GM18499 (cell line): Measurements from ENCODE around the gene CLIP2.
"Not testable (repeated sequence)": the region's sequence is repeated elsewhere in the genome, so short reads cannot be mapped to it uniquely, and the experiment has no call there.

Source experiments
- ATAC-seq: cut with Tn5 transposase; IDR thresholded peaks from one replicate; pipeline ENCODE4 v1.9.1; 2021; ENCODE audit warnings: moderate number of reproducible peaks; ENCODE audit not compliant: insufficient read depth, unreplicated experiment

CLIP2 gene

GRCh38 chr7:74364061-74364460 lies 74.9 kb downstream of the CLIP2 start:
- ATAC-seq: no peak

GRCh38 chr7:74365322-74366022 lies 76.3 kb downstream of the CLIP2 start:
- ATAC-seq: no peak

- no peak for ATAC-seq
Observed at GRCh38 chr7:74371381-74372341, 82.5 kb downstream of the CLIP2 start.

GRCh38 chr7:74372511-74373111 lies 83.4 kb downstream of the CLIP2 start:
- ATAC-seq: no peak

- ATAC-seq: no peak
Observed at GRCh38 chr7:74373536-74373935, 84.3 kb downstream of the CLIP2 start.

- no peak for ATAC-seq
Observed at GRCh38 chr7:74375726-74376220, 86.6 kb downstream of the CLIP2 start.

GRCh38 chr7:74376256-74377036 lies 87.2 kb downstream of the CLIP2 start:
- no peak for ATAC-seq

GRCh38 chr7:74379938-74380337 lies 90.7 kb downstream of the CLIP2 start:
- ATAC-seq: no peak

GRCh38 chr7:74380720-74381119 lies 91.5 kb downstream of the CLIP2 start:
- ATAC-seq: no peak

- ATAC-seq: not testable (repeated sequence)
Observed at GRCh38 chr7:74384086-74384485, 94.9 kb downstream of the CLIP2 start.

GRCh38 chr7:74384854-74385253 lies 95.6 kb downstream of the CLIP2 start:
- not testable (repeated sequence) for ATAC-seq

- ATAC-seq: no peak
Observed at GRCh38 chr7:74387606-74388005, 98.4 kb downstream of the CLIP2 start.

GRCh38 chr7:74388880-74389415 lies 99.7 kb downstream of the CLIP2 start:
- ATAC-seq: no peak

- not testable (repeated sequence) for ATAC-seq
Observed at GRCh38 chr7:74393722-74394121, 104.5 kb downstream of the CLIP2 start.

GRCh38 chr7:74394601-74395000 lies 105.4 kb downstream of the CLIP2 start:
- not testable (repeated sequence) for ATAC-seq

- no peak for ATAC-seq
Observed at GRCh38 chr7:74395745-74396311, 106.6 kb downstream of the CLIP2 start.

GRCh38 chr7:74396993-74397392 lies 107.8 kb downstream of the CLIP2 start:
- no peak for ATAC-seq

GRCh38 chr7:74398426-74398825 lies 109.2 kb downstream of the CLIP2 start:
- no peak for ATAC-seq

GRCh38 chr7:74399006-74399405 lies 109.8 kb downstream of the CLIP2 start:
- ATAC-seq: no peak
